ENCODE data around the gene MT1F.

DNA sequence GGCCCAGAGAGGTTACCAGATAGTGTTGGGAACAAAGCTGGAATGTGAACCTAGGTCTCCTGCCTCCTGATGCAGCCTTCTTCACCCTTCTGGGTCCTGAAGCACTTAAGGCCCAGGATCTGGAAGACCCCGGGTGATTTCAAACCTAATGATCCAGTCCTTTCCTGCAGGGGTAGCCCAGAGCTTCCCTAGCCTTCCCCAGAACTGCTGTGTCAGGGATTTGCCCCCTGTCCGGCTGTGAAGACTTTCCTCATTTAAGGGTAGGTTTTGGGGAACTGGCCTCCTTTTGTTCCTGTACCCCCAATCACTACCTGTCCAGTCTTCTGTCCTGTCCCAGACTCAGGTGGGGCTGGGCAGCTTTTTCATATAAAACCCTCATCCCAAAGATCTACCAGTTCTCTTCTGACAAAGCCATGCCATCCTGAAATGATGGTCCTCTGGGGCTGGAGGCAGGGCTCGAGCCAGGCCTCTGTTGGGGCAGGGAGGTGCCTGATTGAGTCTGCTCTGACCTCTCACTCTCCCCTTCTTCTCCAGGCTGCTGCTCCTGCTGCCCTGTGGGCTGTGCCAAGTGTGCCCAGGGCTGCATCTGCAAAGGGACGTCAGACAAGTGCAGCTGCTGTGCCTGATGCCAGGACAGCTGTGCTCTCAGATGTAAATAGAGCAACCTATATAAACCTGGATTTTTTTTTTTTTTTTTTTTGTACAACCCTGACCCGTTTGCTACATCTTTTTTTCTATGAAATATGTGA lies 25.8 kb downstream of the MT1F start:
- TF ChIP-seq, protein P1, sequence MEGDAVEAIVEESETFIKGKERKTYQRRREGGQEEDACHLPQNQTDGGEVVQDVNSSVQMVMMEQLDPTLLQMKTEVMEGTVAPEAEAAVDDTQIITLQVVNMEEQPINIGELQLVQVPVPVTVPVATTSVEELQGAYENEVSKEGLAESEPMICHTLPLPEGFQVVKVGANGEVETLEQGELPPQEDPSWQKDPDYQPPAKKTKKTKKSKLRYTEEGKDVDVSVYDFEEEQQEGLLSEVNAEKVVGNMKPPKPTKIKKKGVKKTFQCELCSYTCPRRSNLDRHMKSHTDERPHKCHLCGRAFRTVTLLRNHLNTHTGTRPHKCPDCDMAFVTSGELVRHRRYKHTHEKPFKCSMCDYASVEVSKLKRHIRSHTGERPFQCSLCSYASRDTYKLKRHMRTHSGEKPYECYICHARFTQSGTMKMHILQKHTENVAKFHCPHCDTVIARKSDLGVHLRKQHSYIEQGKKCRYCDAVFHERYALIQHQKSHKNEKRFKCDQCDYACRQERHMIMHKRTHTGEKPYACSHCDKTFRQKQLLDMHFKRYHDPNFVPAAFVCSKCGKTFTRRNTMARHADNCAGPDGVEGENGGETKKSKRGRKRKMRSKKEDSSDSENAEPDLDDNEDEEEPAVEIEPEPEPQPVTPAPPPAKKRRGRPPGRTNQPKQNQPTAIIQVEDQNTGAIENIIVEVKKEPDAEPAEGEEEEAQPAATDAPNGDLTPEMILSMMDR (IDR thresholded peaks at IDR 0.05): no peak
- no peak for TF ChIP-seq POLR2AphosphoS5 (IDR thresholded peaks at IDR 0.05)
